ENCODE results near the gene ATP2A3.

Gene ATP2A3

DNA sequence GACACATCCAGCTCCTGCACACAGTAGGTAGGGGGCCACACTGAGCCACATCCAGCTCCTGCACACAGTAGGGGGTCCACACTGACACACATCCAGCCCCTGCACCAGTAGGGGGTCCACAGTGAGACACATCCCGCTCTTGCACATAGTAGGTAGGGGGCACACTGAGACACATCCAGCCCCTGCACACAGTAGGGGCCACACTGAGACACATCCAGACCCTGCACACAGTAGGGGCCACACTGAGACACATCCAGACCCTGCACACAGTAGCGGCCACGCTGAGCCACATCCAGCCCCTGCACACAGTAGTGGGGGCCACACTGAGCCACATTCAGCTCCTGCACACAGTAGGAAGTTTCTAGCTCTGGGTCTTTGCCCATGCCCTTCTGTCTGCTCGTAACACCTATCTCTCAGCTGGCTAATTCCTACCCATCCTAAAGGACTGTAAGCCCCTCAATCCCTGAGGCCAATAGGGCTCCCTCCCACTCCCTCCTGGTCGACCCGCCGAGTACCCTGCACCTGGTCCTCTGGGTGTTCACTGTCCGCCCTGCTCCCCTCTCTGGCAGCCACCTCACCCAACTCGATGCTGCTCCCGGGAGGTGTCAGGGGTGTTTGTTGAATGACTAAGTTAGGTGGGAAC is 9.4 kb upstream of the ATP2A3 start:
- ChIA-PET CTCF (no interaction called here), POLR2A (no interaction called here)
- TF ChIP-seq HDGF (IDR thresholded peaks at IDR 0.05; ENCODE audit: borderline replicate concordance) (no peak), CTBP1 (IDR thresholded peaks at IDR 0.05; ENCODE audit: borderline replicate concordance) (no peak)
- no peak for DNase-seq (ENCODE audit: extremely low spot score)

DNA sequence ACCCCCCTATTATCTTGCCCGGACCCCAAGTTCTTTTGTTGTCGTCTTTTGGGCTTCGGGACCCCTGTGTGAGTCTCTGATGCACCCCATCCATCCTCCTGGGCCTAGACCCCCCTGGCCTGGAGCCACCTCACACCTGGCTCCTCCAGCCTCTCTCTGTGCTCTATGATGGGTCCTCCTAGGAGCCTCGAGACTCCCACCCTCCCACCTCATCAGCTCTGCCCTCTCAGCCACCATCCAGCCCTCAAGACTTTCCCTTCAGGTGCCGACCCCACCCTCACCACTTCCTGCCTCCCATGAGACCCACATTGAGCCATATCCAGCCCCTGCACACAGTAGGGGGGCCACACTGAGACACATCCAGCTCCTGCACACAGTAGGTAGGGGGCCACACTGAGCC is 8.7 kb upstream of the ATP2A3 start:
- DNase-seq (ENCODE audit: extremely low spot score), result no peak
- ChIA-PET POLR2A (no interaction called here), CTCF (interaction anchor here (0.7 kb wide), 1 partner anchor 57 kb away, joined by 3 read pairs; the partner anchor contains the start of gene P2RX1)
- TF ChIP-seq SP1 (IDR thresholded peaks at IDR 0.05), result no peak
- TF ChIP-seq FOXK2 (IDR thresholded peaks at IDR 0.05), result no peak
- TF ChIP-seq L3MBTL2 (conservative IDR thresholded peaks at IDR 0.05), result no peak
- TF ChIP-seq CTBP1 (IDR thresholded peaks at IDR 0.05; ENCODE audit: borderline replicate concordance), result no peak
- no peak for TF ChIP-seq ARNT (IDR thresholded peaks at IDR 0.05)

DNA sequence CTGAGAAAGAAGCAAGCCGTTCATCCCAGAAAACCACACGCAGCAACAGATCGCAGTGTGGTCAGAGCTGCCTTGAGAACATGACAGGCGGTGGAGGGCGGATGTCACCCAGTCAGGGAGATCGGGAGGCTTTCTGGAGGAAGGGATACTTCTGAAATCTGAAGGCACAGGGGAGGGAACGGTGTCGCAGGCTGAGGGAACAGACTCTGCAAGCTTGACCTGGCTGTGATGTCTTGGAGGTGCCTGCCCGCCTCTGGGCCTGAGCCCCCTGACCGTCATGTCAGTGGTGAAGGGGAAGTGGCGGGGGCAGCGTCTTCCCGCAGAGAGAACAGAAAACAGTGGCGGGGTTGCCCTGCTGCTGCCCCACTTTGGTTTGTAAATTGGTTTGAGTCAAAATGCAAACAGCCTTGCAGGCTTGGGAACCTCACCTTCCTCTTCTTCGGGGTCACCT is 8.1 kb upstream of the ATP2A3 start:
- DNase-seq (ENCODE audit: extremely low spot score), result no peak
- TF ChIP-seq FOXM1 (IDR thresholded peaks at IDR 0.05; ENCODE audit: borderline replicate concordance) (no peak), ELF4 (IDR thresholded peaks at IDR 0.05) (no peak), TARDBP (IDR thresholded peaks at IDR 0.05) (no peak)
- POLR2A ChIA-PET, result no interaction called here
- CTCF ChIA-PET, result interaction anchor here (0.7 kb wide), 1 partner anchor 56 kb away, joined by 3 read pairs; the partner anchor contains the start of gene P2RX1

DNA sequence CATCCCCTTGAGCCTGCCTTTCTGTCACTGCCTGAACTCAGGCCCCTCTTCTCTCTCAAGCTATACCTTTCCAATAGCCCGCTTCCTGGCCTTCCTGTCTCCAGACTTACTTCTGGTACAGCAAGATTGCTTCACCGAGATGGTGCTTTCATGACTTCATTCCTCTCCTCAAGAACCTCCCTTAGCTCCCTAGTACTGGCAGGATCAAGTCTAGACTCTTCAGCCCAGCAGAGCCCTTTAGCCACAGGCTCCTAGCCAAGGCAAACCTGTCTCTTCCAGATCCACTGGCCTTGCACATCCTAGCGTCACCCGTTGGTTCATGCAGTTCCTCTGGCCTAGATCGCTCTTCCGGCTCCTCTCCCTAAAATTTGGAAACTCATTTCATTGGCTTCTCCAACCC is 6.4 kb upstream of the ATP2A3 start:
- TF ChIP-seq L3MBTL2 (conservative IDR thresholded peaks at IDR 0.05) (no peak), ARNT (IDR thresholded peaks at IDR 0.05) (no peak), SUZ12 (IDR thresholded peaks at IDR 0.05) (no peak), SP1 (IDR thresholded peaks at IDR 0.05) (no peak), CTBP1 (IDR thresholded peaks at IDR 0.05; ENCODE audit: borderline replicate concordance) (no peak), ELF4 (IDR thresholded peaks at IDR 0.05) (no peak), LEF1 (IDR thresholded peaks at IDR 0.05; ENCODE audit: borderline replicate concordance) (no peak), FOXA1 (IDR thresholded peaks at IDR 0.05) (no peak), BHLHE40 (IDR thresholded peaks at IDR 0.05; ENCODE audit: borderline replicate concordance) (no peak)
- ChIA-PET POLR2A (no interaction called here), CTCF (no interaction called here)
- no peak for DNase-seq (ENCODE audit: extremely low spot score)

DNA sequence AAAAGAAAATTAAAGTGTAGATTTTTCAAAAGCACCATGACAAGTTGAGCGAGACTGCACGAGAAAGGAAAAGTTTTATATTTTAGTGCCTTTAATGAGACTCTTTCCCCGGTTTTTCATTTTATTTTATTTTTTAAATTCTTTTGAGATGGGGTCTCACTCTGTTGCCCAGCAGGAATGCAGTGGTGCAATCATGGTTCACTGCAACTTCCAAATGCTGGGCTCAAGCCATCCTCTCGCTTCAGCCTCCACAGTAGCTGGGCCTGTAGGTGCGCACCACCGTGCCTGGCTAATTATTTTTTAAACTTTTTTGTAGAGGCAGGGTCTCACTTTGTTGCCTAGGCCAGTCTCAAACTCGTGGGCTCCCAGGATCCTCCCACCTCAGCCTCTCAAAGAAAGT is 5.7 kb upstream of the ATP2A3 start:
- no peak for DNase-seq (ENCODE audit: extremely low spot score)
- TF ChIP-seq L3MBTL2 (conservative IDR thresholded peaks at IDR 0.05) (no peak), BHLHE40 (IDR thresholded peaks at IDR 0.05; ENCODE audit: borderline replicate concordance) (no peak), FOXM1 (IDR thresholded peaks at IDR 0.05; ENCODE audit: borderline replicate concordance) (no peak), LEF1 (IDR thresholded peaks at IDR 0.05; ENCODE audit: borderline replicate concordance) (no peak), CTBP1 (IDR thresholded peaks at IDR 0.05; ENCODE audit: borderline replicate concordance) (no peak), SUZ12 (IDR thresholded peaks at IDR 0.05) (no peak), FOXK2 (IDR thresholded peaks at IDR 0.05) (no peak), FOXA1 (IDR thresholded peaks at IDR 0.05) (no peak)
- TF ChIP-seq, protein P1, sequence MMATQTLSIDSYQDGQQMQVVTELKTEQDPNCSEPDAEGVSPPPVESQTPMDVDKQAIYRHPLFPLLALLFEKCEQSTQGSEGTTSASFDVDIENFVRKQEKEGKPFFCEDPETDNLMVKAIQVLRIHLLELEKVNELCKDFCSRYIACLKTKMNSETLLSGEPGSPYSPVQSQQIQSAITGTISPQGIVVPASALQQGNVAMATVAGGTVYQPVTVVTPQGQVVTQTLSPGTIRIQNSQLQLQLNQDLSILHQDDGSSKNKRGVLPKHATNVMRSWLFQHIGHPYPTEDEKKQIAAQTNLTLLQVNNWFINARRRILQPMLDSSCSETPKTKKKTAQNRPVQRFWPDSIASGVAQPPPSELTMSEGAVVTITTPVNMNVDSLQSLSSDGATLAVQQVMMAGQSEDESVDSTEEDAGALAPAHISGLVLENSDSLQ (IDR thresholded peaks at IDR 0.05), result no peak
- POLR2A ChIA-PET, result no interaction called here
- CTCF ChIA-PET, result no interaction called here

DNA sequence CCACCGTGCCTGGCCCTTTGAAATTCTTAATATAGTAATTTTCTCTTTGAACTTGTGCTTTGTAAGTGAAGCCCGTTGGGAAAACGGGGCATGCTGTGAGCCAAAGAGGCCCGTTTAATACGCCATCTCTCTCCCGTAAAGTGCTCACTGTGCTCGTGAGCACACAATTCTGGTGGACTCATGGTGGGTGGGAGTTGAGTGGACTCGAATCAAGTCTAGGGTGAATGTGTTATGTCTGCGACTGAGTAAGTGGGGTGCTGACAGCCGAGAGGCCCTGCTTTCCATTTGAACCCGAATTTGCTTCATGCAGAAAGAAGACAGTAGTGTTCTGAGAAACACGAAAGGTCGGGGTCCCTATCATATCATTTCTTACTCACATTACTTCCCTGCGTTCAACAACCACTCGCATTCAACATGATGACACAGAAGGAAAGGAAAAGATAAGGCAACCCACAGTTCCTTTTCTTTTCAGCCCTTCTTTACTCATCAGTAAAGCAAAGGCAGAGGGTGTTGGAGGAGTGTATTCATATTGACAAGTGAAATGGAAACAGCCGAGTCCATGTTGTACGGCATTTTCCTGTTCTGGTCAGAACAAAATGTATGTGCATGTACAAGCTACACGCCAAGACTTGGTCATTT is 4.8 kb upstream of the ATP2A3 start:
- POLR2A ChIA-PET, result no interaction called here
- no peak for DNase-seq (ENCODE audit: extremely low spot score)
- TF ChIP-seq FOXM1 (IDR thresholded peaks at IDR 0.05; ENCODE audit: borderline replicate concordance), result no peak
- no peak for TF ChIP-seq L3MBTL2 (conservative IDR thresholded peaks at IDR 0.05)
- no peak for TF ChIP-seq CTBP1 (IDR thresholded peaks at IDR 0.05; ENCODE audit: borderline replicate concordance)
- TF ChIP-seq, protein P1 (IDR thresholded peaks at IDR 0.05), result no peak
- no peak for TF ChIP-seq FOXA1 (IDR thresholded peaks at IDR 0.05)
- no peak for TF ChIP-seq NFRKB (IDR thresholded peaks at IDR 0.05)
- TF ChIP-seq ZNF384 (IDR thresholded peaks at IDR 0.05), result no peak
- no peak for TF ChIP-seq ELF4 (IDR thresholded peaks at IDR 0.05)
- TF ChIP-seq FOXK2 (IDR thresholded peaks at IDR 0.05), result no peak
- no peak for TF ChIP-seq SP1 (IDR thresholded peaks at IDR 0.05)
- no peak for TF ChIP-seq LEF1 (IDR thresholded peaks at IDR 0.05; ENCODE audit: borderline replicate concordance)
- CTCF ChIA-PET, result no interaction called here

DNA sequence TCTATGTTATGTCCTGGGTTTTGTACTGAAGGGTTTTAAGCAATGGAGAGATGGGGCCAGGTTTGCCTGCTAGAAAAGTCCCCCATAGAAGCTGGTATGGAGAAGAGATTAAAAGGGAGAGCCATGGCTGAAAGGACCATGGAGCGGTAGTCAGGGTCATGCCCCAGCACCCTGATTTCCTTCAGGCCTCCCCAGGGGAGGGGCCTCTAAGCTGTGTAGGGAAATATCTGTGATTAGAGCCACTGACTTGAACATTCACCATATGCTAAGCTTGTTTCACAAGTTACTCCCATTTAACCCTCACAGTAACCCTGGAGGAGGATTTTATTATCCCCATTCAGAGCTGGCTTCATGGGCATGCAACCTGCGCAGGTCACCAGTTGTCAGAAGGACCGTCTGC is 3.8 kb upstream of the ATP2A3 start:
- TF ChIP-seq NFRKB (IDR thresholded peaks at IDR 0.05) (no peak), SUZ12 (IDR thresholded peaks at IDR 0.05) (no peak), ELF4 (IDR thresholded peaks at IDR 0.05) (no peak), ARNT (IDR thresholded peaks at IDR 0.05) (no peak), CTBP1 (IDR thresholded peaks at IDR 0.05; ENCODE audit: borderline replicate concordance) (no peak), TARDBP (IDR thresholded peaks at IDR 0.05) (no peak)
- TF ChIP-seq, protein P1 (IDR thresholded peaks at IDR 0.05), result no peak
- DNase-seq (ENCODE audit: extremely low spot score), result no peak
- ChIA-PET POLR2A (no interaction called here), CTCF (interaction anchor here (0.6 kb wide), 1 partner anchor 130 kb away, joined by 5 read pairs; no protein-coding TSS in a partner anchor)

All from HEK293T (cell line).